ENCODE measurements around the gene COX17.
A peak's percentile ranks its signal among the peaks of the same experiment; 100 is the strongest.
"Not testable (repeated sequence)": the region's sequence is repeated elsewhere in the genome, so short reads cannot be mapped to it uniquely, and the experiment has no call there.

Gene COX17

DNA sequence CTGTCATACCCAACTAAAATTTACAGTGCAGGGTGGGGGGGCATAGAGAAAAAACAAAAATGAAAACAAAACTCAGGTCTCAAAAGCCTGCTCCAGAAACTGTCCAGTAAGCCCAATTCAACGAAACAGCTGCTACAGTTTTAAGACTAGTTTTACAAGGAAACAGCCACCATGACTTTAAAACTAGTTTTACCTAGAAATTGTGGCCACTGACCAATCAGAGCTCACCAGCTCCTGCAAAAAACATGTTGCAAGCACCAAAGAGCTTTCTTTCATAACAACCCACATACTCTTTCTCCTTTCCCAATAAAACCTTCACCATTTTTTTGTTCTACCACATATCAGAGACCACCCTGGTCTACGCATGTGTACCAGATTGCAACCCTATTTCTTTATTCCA lies 18.3 kb upstream of the COX17 start:
- ChIA-PET POLR2A (ENCODE audit: low non-redundant PET) (no interaction called here), CTCF (interaction anchor here (0.6 kb wide), 2 partner anchors 125 to 687 kb away, joined by 3 to 8 read pairs; no protein-coding TSS in a partner anchor)
- DNase-seq (ENCODE audit: low spot score): no peak
- TF ChIP-seq, protein P1, sequence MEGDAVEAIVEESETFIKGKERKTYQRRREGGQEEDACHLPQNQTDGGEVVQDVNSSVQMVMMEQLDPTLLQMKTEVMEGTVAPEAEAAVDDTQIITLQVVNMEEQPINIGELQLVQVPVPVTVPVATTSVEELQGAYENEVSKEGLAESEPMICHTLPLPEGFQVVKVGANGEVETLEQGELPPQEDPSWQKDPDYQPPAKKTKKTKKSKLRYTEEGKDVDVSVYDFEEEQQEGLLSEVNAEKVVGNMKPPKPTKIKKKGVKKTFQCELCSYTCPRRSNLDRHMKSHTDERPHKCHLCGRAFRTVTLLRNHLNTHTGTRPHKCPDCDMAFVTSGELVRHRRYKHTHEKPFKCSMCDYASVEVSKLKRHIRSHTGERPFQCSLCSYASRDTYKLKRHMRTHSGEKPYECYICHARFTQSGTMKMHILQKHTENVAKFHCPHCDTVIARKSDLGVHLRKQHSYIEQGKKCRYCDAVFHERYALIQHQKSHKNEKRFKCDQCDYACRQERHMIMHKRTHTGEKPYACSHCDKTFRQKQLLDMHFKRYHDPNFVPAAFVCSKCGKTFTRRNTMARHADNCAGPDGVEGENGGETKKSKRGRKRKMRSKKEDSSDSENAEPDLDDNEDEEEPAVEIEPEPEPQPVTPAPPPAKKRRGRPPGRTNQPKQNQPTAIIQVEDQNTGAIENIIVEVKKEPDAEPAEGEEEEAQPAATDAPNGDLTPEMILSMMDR (conservative IDR thresholded peaks at IDR 0.05; ENCODE audit: low read depth): no peak
- H3K27ac ChIP-seq: no peak overlapping the region

DNA sequence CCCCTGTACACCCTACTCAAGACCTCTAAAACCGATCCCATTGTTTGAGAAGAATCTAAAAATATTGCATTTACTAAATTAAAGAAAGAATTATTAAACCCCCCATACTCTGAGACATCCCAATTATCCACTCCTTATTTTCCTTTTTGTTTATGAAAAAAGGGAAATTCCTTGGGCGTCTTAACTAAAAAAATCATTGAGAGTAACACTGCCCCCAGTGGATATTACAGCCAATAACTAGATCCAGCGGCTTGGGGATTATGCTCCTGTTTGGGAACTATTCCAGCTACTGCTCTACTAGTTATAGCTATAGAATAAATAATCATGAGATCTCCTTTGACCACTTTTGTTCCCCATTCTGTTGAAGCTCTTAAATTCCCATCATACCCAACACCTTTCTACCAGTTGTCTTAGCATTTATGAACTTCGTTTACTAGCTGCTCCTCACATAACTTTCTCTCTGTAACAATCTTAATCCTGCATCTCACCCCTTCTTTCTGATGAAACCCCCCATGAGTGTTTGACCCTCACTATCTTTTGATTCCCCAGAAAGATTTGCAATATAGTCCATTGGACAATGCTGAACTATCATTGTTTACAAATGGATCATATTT lies 12.9 kb upstream of the COX17 start:
- DNase-seq (ENCODE audit: low spot score): peak; percentile 20
- CTCF ChIA-PET: interaction anchor here (0.6 to 0.7 kb wide), 3 partner anchors 253 to 727 kb away, joined by 3 to 4 read pairs (median 4); no protein-coding TSS in a partner anchor
- no peak overlapping the region for H3K27ac ChIP-seq
- POLR2A ChIA-PET (ENCODE audit: low non-redundant PET): no interaction called here
- TF ChIP-seq, protein P1 (conservative IDR thresholded peaks at IDR 0.05; ENCODE audit: low read depth): peak; percentile 57

DNA sequence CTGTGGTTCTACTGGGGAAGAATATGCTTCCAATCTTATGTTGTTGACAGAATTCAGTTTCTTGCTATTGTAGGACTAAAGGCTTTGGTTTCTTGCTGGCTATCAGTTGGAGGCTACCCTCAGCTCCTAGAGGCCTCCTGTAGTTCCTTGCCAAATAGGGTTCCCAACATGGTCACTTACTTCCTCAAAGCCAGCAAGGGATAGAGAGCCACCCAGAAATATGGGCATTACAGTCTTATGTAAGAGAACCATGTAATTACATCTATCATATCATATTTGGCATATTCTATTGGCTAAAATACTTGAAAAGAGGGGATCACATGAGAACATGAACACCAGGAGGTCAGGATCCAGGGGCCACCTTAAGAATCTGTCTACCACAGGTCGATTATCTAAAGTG lies 6.2 kb upstream of the COX17 start:
- no peak overlapping the region for H3K27ac ChIP-seq
- ChIA-PET CTCF (no interaction called here), POLR2A (ENCODE audit: low non-redundant PET) (no interaction called here)
- TF ChIP-seq, protein P1 (conservative IDR thresholded peaks at IDR 0.05; ENCODE audit: low read depth): no peak
- DNase-seq (ENCODE audit: low spot score): no peak

DNA sequence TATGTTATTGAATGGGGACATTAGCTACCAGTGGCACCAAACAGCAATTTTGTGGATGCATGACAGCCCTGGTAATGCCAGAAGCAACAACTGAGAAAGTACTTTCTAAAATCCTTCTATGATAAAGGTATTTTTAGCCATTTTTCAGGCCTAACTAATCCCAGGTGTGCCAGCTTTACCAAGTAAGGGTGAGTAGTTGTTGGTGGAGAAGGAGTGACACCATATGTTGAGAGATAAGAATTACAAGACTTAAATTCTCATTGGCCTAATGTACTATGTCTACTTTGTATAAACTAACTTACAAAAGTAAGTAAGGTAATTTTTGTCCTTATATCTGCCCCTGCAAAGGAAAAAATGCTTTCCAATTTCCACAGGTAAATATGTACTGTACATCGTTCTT lies 4.1 kb upstream of the COX17 start:
- DNase-seq (ENCODE audit: low spot score): peak; percentile 41
- ChIA-PET CTCF (interaction anchor here (0.6 to 1.5 kb wide), 10 partner anchors 11 to 624 kb away, joined by 3 to 5 read pairs (median 3); no protein-coding TSS in a partner anchor), POLR2A (ENCODE audit: low non-redundant PET) (no interaction called here)
- TF ChIP-seq, protein P1 (conservative IDR thresholded peaks at IDR 0.05; ENCODE audit: low read depth): peak; percentile 50
- no peak overlapping the region for H3K27ac ChIP-seq

DNA sequence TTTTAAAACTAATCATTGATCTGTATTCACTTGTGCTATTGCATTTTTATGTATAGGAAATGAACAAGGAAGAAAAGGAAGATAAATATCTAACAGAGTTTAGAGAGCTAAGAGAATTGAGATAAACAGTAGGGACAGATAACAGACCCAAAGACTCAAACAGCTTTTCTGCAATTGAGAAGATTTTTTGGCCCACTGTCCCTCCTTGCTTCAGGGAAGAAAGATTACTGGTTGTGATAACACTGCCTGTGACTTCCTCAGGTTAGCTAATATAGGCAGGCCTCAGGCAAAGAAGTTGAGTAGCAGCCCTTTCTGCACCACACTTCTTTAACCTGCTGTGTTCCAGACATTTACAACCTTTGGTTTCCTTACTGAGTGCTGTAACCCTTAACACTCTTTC lies 2.7 kb upstream of the COX17 start:
- POLR2A ChIA-PET (ENCODE audit: low non-redundant PET): no interaction called here
- TF ChIP-seq, protein P1 (conservative IDR thresholded peaks at IDR 0.05; ENCODE audit: low read depth): no peak
- CTCF ChIA-PET: interaction anchor here (0.7 to 0.8 kb wide), 2 partner anchors 61 to 804 kb away, joined by 4 to 5 read pairs; no protein-coding TSS in a partner anchor
- no peak overlapping the region for H3K27ac ChIP-seq
- no peak for DNase-seq (ENCODE audit: low spot score)

DNA sequence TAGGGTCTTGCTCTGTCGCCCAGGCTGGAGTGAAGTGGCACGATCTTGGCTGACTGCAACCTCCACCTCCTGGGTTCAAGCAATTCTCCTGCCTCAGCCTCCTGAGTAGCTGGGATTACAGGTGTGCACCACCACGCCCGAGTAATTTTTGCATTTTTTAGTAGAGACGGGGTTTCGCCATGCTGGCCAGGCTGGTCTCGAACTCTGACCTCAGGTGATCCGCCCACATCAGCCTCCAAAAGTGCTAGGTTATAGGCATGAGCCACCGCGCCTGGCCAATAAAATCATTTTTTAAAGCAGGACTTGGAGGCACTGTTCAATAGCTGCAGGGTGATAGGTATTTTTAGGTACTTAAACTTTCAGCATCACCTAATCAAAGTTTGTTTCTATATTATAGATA lies 1.0 kb upstream of the COX17 start:
- CTCF ChIA-PET: interaction anchor here (0.6 kb wide), 1 partner anchor 643 kb away, joined by 4 read pairs; no protein-coding TSS in a partner anchor
- DNase-seq (ENCODE audit: low spot score); POLR2A ChIA-PET (ENCODE audit: low non-redundant PET); H3K27ac ChIP-seq: not testable (repeated sequence)

DNA sequence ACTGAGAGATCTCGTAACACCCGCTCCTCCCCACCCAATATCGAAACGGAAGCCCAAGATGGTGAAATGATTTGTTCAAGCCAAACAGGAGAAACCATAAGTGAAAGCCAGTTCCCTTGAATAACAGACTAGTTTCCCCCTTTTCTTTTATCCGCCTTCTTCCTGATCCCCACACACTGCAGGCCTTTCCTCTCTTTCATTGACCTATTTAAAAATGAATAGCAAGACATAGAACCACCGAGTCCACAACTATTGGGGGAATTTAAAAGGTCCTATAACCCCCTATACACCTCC lies 382 bp upstream of the COX17 start:
- CTCF ChIA-PET: no interaction called here
- DNase-seq (ENCODE audit: low spot score): no peak
- peak overlapping the region; percentile 96 for H3K27ac ChIP-seq
- TF ChIP-seq, protein P1 (conservative IDR thresholded peaks at IDR 0.05; ENCODE audit: low read depth): no peak
- POLR2A ChIA-PET (ENCODE audit: low non-redundant PET): interaction anchor here (1.9 kb wide), 1 partner anchor 179 kb away, joined by 5 read pairs; the partner anchor contains the start of gene TIMMDC1
